Measurements from ENCODE around the gene LRRC51. TPM values are rescaled to one million over a fixed set of nuclear protein-coding genes. Genes with fewer than 3 reads are reported as not detected.

Gene LRRC51
- total RNA-seq, 1 donor from 2014 or later, result 9.2 TPM

- H3K9me3 Mint-ChIP-seq, result no peaks in the 10 kb centered on the region
- H3K27ac Mint-ChIP-seq, result no peak overlapping the region
- intact Hi-C loops (cut with micrococcal nuclease), result no loop called here
- peaks cover 9% of the 10 kb centered on the region for H3K4me1 Mint-ChIP-seq (ENCODE audit: low read depth)
- H3K4me3 Mint-ChIP-seq (ENCODE audit: low read depth), result no peak overlapping the region
- H3K27me3 Mint-ChIP-seq (ENCODE audit: low read depth), result no peaks in the 10 kb centered on the region
- DNase-seq (ENCODE audit: low spot score), result no peak
- peaks cover 32% of the 10 kb centered on the region for H3K36me3 Mint-ChIP-seq (ENCODE audit: low read depth)
Observed at GRCh38 chr11:72048766-72049460, 31.7 kb upstream of the LRRC51 start.

DNA sequence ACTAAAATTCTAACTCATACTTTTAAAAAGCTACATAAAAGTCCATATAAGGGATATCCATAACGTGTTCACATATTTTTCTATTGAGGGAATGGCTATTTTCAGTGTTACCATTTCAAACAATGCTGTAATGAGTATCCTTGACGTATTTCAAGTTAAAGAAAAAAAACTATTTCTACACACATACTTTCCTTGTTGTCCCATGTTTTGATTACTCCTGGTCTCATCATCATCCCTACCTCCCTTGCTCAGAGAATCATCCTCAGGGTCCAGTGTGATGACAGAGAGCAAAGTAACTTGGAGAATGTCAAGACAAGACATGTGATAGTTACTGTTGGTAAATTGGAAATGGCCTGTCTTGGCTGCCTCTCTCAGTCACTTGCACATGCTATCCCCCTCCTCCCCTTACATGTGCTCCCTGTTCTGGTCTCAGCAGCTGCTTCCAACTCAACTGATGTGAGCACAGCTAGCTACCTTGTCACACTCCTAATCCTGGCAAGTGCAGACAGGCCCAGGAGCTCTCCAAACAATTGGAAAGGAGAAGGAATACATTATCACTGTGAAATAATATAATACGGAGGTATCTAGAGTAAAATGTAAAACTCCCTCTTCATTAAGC, 22.1 kb upstream of the LRRC51 start:
- no peaks in the 10 kb centered on the region for H3K27me3 Mint-ChIP-seq (ENCODE audit: low read depth)
- DNase-seq (ENCODE audit: low spot score), result no peak
- H3K4me1 Mint-ChIP-seq (ENCODE audit: low read depth), result no peaks in the 10 kb centered on the region
- no peaks in the 10 kb centered on the region for H3K9me3 Mint-ChIP-seq
- intact Hi-C loops (cut with micrococcal nuclease), result no loop called here
- H3K4me3 Mint-ChIP-seq (ENCODE audit: low read depth), result no peak overlapping the region
- H3K27ac Mint-ChIP-seq, result no peak overlapping the region
- peaks cover 21% of the 10 kb centered on the region for H3K36me3 Mint-ChIP-seq (ENCODE audit: low read depth)

DNA sequence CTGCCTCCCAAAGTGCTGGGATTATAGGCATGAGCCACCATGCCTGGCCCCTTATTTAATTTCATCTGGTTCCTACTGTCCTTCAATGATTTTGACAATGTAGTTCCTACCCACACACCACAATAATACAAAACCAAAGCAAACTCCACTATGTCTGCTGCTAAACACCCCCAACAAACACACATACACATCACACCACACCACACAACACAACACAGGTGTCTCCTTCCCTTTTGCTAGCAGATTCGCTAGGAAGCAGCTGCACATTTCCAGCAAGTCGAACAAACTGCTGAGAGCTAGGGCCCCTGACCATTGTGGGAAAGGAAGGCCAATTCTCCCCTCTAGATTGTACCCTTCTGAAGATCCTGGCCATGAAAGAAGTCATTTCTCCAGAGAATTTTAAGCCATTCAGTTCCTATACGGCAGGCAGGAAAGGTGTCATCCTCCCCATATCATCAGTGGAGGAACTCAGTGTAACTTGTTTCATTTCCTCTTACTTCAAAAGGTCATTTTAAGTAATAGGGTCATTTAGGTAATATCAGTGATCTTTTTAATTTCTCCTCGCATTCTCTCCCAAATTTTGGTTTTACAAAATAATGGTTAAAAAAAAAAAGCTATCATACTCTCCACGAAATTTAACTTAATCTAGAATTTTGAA, 18.8 kb upstream of the LRRC51 start:
- Mint-ChIP-seq H3K9me3 (no peaks in the 10 kb centered on the region), H3K36me3 (ENCODE audit: low read depth) (peaks cover 33% of the 10 kb centered on the region), H3K27me3 (ENCODE audit: low read depth) (no peaks in the 10 kb centered on the region), H3K4me1 (ENCODE audit: low read depth) (peaks cover 8% of the 10 kb centered on the region), H3K4me3 (ENCODE audit: low read depth) (no peak overlapping the region), H3K27ac (no peak overlapping the region)
- intact Hi-C loops (cut with micrococcal nuclease), result no loop called here
- no peak for DNase-seq (ENCODE audit: low spot score)

DNA sequence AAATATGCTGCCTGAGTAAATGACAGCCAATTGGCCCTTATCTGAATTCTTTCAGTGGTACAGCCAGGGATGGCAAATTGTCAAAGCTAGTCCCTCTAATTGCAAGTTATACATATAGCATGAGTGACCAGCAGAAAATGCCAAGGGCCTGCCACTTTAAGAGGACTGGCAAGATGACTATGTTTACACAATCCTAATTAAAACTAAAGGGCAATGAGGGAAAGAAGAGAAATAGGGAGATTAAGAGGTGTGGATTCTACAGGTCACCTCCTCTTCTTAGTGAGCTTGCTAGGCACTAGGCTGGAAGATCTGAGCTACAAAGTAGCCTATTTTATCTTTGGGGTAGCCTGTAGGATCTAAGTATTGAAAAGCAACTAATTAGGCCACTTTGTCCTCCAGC, 13.8 kb upstream of the LRRC51 start:
- intact Hi-C loops (cut with micrococcal nuclease), result no loop called here
- Mint-ChIP-seq H3K9me3 (no peaks in the 10 kb centered on the region), H3K27ac (no peak overlapping the region), H3K27me3 (ENCODE audit: low read depth) (no peaks in the 10 kb centered on the region), H3K4me3 (ENCODE audit: low read depth) (no peak overlapping the region), H3K36me3 (ENCODE audit: low read depth) (peaks cover 43% of the 10 kb centered on the region), H3K4me1 (ENCODE audit: low read depth) (peaks cover 44% of the 10 kb centered on the region)
- no peak for DNase-seq (ENCODE audit: low spot score)

- no peak for DNase-seq (ENCODE audit: low spot score)
- intact Hi-C loops (cut with micrococcal nuclease), result no loop called here
- Mint-ChIP-seq H3K4me3 (ENCODE audit: low read depth) (no peak overlapping the region), H3K9me3 (no peaks in the 10 kb centered on the region), H3K36me3 (ENCODE audit: low read depth) (peaks cover 40% of the 10 kb centered on the region), H3K4me1 (ENCODE audit: low read depth) (peaks cover 48% of the 10 kb centered on the region), H3K27ac (no peak overlapping the region), H3K27me3 (ENCODE audit: low read depth) (no peaks in the 10 kb centered on the region)
Observed at GRCh38 chr11:72067266-72067665, 13.4 kb upstream of the LRRC51 start.

GRCh38 chr11:72067676-72068075, 13.0 kb upstream of the LRRC51 start:
- Mint-ChIP-seq H3K9me3 (no peaks in the 10 kb centered on the region), H3K36me3 (ENCODE audit: low read depth) (peaks cover 41% of the 10 kb centered on the region), H3K4me1 (ENCODE audit: low read depth) (peaks cover 52% of the 10 kb centered on the region), H3K27ac (peak overlapping the region; percentile 52), H3K27me3 (ENCODE audit: low read depth) (no peaks in the 10 kb centered on the region), H3K4me3 (ENCODE audit: low read depth) (no peak overlapping the region)
- intact Hi-C loops (cut with micrococcal nuclease), result no loop called here
- DNase-seq (ENCODE audit: low spot score), result no peak

GRCh38 chr11:72069200-72069599, 11.4 kb upstream of the LRRC51 start:
- H3K4me3 Mint-ChIP-seq (ENCODE audit: low read depth), result no peak overlapping the region
- intact Hi-C loops (cut with micrococcal nuclease), result no loop called here
- no peaks in the 10 kb centered on the region for H3K9me3 Mint-ChIP-seq
- peak overlapping the region; percentile 74 for H3K27ac Mint-ChIP-seq
- peaks cover 55% of the 10 kb centered on the region for H3K4me1 Mint-ChIP-seq (ENCODE audit: low read depth)
- peaks cover 49% of the 10 kb centered on the region for H3K36me3 Mint-ChIP-seq (ENCODE audit: low read depth)
- DNase-seq (ENCODE audit: low spot score), result no peak
- no peaks in the 10 kb centered on the region for H3K27me3 Mint-ChIP-seq (ENCODE audit: low read depth)

- peaks cover 49% of the 10 kb centered on the region for H3K36me3 Mint-ChIP-seq (ENCODE audit: low read depth)
- no peak overlapping the region for H3K4me3 Mint-ChIP-seq (ENCODE audit: low read depth)
- intact Hi-C loops (cut with micrococcal nuclease), result no loop called here
- peak overlapping the region; percentile 76 for H3K27ac Mint-ChIP-seq
- no peak for DNase-seq (ENCODE audit: low spot score)
- H3K27me3 Mint-ChIP-seq (ENCODE audit: low read depth), result no peaks in the 10 kb centered on the region
- peaks cover 55% of the 10 kb centered on the region for H3K4me1 Mint-ChIP-seq (ENCODE audit: low read depth)
- H3K9me3 Mint-ChIP-seq, result no peaks in the 10 kb centered on the region
Observed at GRCh38 chr11:72069787-72070251, 10.8 kb upstream of the LRRC51 start.

DNA sequence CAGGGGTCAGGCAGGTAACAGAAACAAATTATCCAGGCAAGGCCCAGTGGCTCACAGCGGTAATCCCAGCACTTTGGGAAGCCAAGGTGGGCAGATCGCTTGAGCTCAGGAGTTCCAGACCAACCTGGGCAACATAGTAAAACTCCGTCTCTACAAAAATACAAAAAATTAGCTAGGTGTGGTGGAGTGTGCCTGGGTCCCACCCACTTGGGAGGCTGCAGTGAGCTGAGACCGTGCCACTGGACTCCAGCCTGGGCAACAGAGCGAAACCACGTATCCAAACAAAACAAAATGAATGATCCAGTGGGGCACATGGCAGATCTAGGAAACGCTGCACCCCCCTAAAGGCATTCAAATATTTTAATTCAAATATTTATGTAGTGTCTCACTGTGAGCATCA, 10.2 kb upstream of the LRRC51 start:
- H3K27me3 Mint-ChIP-seq (ENCODE audit: low read depth), result no peaks in the 10 kb centered on the region
- H3K4me3 Mint-ChIP-seq (ENCODE audit: low read depth), result no peak overlapping the region
- peaks cover 60% of the 10 kb centered on the region for H3K4me1 Mint-ChIP-seq (ENCODE audit: low read depth)
- H3K27ac Mint-ChIP-seq, result peak overlapping the region; percentile 76
- DNase-seq (ENCODE audit: low spot score), result no peak
- intact Hi-C loops (cut with micrococcal nuclease), result no loop called here
- H3K9me3 Mint-ChIP-seq, result no peaks in the 10 kb centered on the region
- peaks cover 52% of the 10 kb centered on the region for H3K36me3 Mint-ChIP-seq (ENCODE audit: low read depth)

DNA sequence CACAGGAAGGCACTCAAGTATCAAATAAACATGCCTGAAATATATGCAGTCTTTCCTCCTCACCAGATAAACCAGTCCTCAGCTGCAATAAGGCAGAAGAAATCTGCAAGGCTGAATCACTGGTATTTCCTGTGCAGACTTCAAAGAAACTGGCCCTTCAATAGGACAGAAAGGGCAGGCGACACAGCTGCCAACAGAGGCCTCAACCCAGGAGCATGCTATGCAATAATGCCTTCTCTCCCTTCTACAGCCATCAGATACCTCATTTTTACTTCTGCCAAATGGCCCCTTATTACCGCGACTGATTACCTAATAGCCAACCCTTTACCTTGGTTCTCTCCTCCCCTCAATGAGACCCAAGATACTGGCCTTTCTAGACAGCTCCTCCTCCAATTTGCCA, 8.3 kb upstream of the LRRC51 start:
- DNase-seq (ENCODE audit: low spot score), result no peak
- Mint-ChIP-seq H3K27me3 (ENCODE audit: low read depth) (no peaks in the 10 kb centered on the region), H3K4me1 (ENCODE audit: low read depth) (peaks cover 63% of the 10 kb centered on the region), H3K27ac (peak overlapping the region; percentile 73), H3K4me3 (ENCODE audit: low read depth) (no peak overlapping the region), H3K36me3 (ENCODE audit: low read depth) (peaks cover 46% of the 10 kb centered on the region), H3K9me3 (no peaks in the 10 kb centered on the region)
- intact Hi-C loops (cut with micrococcal nuclease), result no loop called here

DNA sequence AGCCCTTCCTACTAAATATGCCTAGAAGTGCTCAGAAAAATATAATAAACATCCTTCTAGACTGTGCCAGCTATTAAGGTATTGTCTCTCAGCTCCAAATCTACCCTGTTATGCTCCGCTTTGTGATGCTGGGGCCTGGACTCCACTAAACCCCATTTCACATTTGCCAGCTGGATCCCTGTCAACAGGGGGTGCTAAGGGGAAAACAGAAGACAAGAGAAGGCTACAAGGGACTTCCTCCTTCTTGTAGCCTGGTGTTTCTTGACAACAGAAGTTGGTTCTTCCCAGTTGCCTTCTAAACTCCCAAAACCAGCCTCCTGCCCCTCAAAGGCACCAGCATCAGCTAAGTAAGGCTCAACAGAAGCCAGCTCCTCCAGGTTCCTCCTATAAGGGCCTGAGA, 5.5 kb upstream of the LRRC51 start:
- H3K27me3 Mint-ChIP-seq (ENCODE audit: low read depth), result no peaks in the 10 kb centered on the region
- peaks cover 52% of the 10 kb centered on the region for H3K4me1 Mint-ChIP-seq (ENCODE audit: low read depth)
- intact Hi-C loops (cut with micrococcal nuclease), result no loop called here

GRCh38 chr11:72075756-72076155, 4.9 kb upstream of the LRRC51 start:
- Mint-ChIP-seq H3K36me3 (ENCODE audit: low read depth) (peaks cover 33% of the 10 kb centered on the region), H3K27me3 (ENCODE audit: low read depth) (no peaks in the 10 kb centered on the region), H3K4me3 (ENCODE audit: low read depth) (no peak overlapping the region), H3K27ac (no peak overlapping the region), H3K9me3 (no peaks in the 10 kb centered on the region), H3K4me1 (ENCODE audit: low read depth) (peaks cover 49% of the 10 kb centered on the region)
- no peak for DNase-seq (ENCODE audit: low spot score)
- intact Hi-C loops (cut with micrococcal nuclease), result no loop called here

More for the DNA sequence above, 5.5 kb upstream of the LRRC51 start:
- peak overlapping the region; percentile 61 for H3K27ac Mint-ChIP-seq
- peaks cover 35% of the 10 kb centered on the region for H3K36me3 Mint-ChIP-seq (ENCODE audit: low read depth)
- no peaks in the 10 kb centered on the region for H3K9me3 Mint-ChIP-seq
- DNase-seq (ENCODE audit: low spot score), result no peak
- no peak overlapping the region for H3K4me3 Mint-ChIP-seq (ENCODE audit: low read depth)

DNA sequence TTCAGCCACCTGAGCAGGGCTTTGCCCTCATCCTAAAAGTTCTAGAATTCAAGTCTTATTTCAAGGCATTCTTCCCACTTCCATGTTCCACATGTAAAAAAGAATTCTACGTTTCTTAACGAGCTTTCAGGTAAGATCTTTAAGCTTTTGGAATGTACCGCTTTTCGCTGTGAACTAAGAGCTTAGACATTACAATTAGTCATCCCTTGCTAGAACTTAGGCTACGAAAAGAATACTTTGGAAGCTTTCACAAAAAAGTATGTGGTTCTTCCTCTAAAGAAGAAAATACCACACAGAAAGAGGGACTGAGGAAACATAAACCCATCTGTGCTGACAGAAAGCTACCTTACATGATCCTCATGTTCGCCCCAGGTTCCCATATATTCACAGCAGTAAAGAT, 2.2 kb upstream of the LRRC51 start:
- peaks cover 26% of the 10 kb centered on the region for H3K36me3 Mint-ChIP-seq (ENCODE audit: low read depth)
- peaks cover 44% of the 10 kb centered on the region for H3K4me1 Mint-ChIP-seq (ENCODE audit: low read depth)
- peak overlapping the region; percentile 90 for H3K4me3 Mint-ChIP-seq (ENCODE audit: low read depth)
- no peaks in the 10 kb centered on the region for H3K27me3 Mint-ChIP-seq (ENCODE audit: low read depth)
- H3K9me3 Mint-ChIP-seq, result no peaks in the 10 kb centered on the region
- DNase-seq (ENCODE audit: low spot score), result no peak
- intact Hi-C loops (cut with micrococcal nuclease), result no loop called here
- peak overlapping the region; percentile 60 for H3K27ac Mint-ChIP-seq

Measured in activated T-helper 2 cell treated with anti-CD3 and anti-CD28 coated beads, Interferon-gamma antibody, Interleukin-2, Interleukin-4, amounts not matched to agents 10 μg/mL and 5 μg/mL and 100 μg/mL, durations not matched to agents 14 hours and 24 hours and 36 hours (primary cell).